ENCODE data around the gene SLIT3.

Gene SLIT3

GRCh38 chr5:169299191-169299662 lies 1.7 kb downstream of the SLIT3 start:
- DNase-seq (ENCODE audit: low spot score): no peak

- no peak for DNase-seq (ENCODE audit: low spot score)
These were observed 2.7 kb downstream of the SLIT3 start for GRCh38 chr5:169298193-169298592.

GRCh38 chr5:169296419-169297143 lies 4.4 kb downstream of the SLIT3 start:
- DNase-seq (ENCODE audit: low spot score): no peak

- no peak for DNase-seq (ENCODE audit: low spot score)
These were observed 5.6 kb downstream of the SLIT3 start for GRCh38 chr5:169295306-169295705.

GRCh38 chr5:169294621-169295020 lies 6.3 kb downstream of the SLIT3 start:
- DNase-seq (ENCODE audit: low spot score): no peak

GRCh38 chr5:169291877-169292276 lies 9.1 kb downstream of the SLIT3 start:
- DNase-seq (ENCODE audit: low spot score): no peak

- DNase-seq (ENCODE audit: low spot score): no peak
These were observed 10.0 kb downstream of the SLIT3 start for GRCh38 chr5:169290895-169291294.

- no peak for DNase-seq (ENCODE audit: low spot score)
These were observed 11.4 kb downstream of the SLIT3 start for GRCh38 chr5:169289520-169289919.

GRCh38 chr5:169288066-169288930 lies 12.6 kb downstream of the SLIT3 start:
- no peak for DNase-seq (ENCODE audit: low spot score)

GRCh38 chr5:169287529-169287928 lies 13.4 kb downstream of the SLIT3 start:
- no peak for DNase-seq (ENCODE audit: low spot score)

- no peak for DNase-seq (ENCODE audit: low spot score)
These were observed 14.2 kb downstream of the SLIT3 start for GRCh38 chr5:169286572-169287300.

- DNase-seq (ENCODE audit: low spot score): no peak
These were observed 17.1 kb downstream of the SLIT3 start for GRCh38 chr5:169283887-169284286.

GRCh38 chr5:169281625-169282024 lies 19.3 kb downstream of the SLIT3 start:
- no peak for DNase-seq (ENCODE audit: low spot score)

- DNase-seq (ENCODE audit: low spot score): no peak
These were observed 20.2 kb downstream of the SLIT3 start for GRCh38 chr5:169280696-169281095.

- no peak for DNase-seq (ENCODE audit: low spot score)
These were observed 20.7 kb downstream of the SLIT3 start for GRCh38 chr5:169280286-169280685.

- DNase-seq (ENCODE audit: low spot score): no peak
These were observed 21.8 kb downstream of the SLIT3 start for GRCh38 chr5:169279125-169279524.

- no peak for DNase-seq (ENCODE audit: low spot score)
These were observed 27.1 kb downstream of the SLIT3 start for GRCh38 chr5:169273881-169274280.

- DNase-seq (ENCODE audit: low spot score): no peak
These were observed 27.5 kb downstream of the SLIT3 start for GRCh38 chr5:169273451-169273850.

- DNase-seq (ENCODE audit: low spot score): no peak
These were observed 28.1 kb downstream of the SLIT3 start for GRCh38 chr5:169272731-169273427.

GRCh38 chr5:169272111-169272510 lies 28.8 kb downstream of the SLIT3 start:
- DNase-seq (ENCODE audit: low spot score): no peak

- no peak for DNase-seq (ENCODE audit: low spot score)
These were observed 30.1 kb downstream of the SLIT3 start for GRCh38 chr5:169270827-169271226.

GRCh38 chr5:169268019-169268418 lies 32.9 kb downstream of the SLIT3 start:
- no peak for DNase-seq (ENCODE audit: low spot score)
